GM21786 (cell line): Measurements from ENCODE around the gene AIFM1.
A peak's percentile ranks its signal among the peaks of the same experiment; 100 is the strongest.

ENCODE experiments used
- ATAC-seq: cut with Tn5 transposase; IDR thresholded peaks from one replicate; pipeline ENCODE4 v1.9.1; 2021; ENCODE audit not compliant: unreplicated experiment

The AIFM1 gene

DNA sequence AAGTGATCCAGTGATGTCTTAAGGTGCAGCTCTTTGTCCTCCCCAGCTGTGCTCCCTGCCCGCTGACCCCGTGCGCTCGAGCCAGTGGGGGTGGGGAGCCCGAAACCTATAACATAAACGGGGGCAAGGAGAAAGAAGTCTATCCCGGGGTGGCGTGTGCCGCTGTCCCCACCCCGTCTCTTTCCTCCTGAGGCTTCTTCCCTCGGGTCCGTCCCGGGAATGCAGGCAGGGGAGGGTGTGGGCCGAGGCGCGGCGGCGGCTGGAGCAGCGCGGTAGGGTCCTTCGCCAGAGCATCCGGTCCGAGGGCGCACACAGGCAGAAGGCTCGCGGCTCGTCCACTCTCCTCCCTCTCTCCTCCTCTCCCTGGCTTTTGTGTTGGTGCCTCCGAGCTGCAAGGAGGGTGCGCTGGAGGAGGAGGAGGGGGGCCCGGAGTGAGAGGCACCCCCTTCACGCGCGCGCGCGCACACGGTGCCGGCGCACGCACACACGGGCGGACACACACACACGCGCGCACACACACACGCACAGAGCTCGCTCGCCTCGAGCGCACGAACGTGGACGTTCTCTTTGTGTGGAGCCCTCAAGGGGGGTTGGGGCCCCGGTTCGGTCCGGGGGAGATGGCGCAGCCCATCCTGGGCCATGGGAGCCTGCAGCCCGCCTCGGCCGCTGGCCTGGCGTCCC is 5.9 kb upstream of the AIFM1 start, which contains the start of gene RAB33A:
TSS of gene RAB33A (plus strand) at position 517 of the 681 bp plus-strand sequence. CDS start at position 618, 101 bp downstream.
- ATAC-seq, result no peak

DNA sequence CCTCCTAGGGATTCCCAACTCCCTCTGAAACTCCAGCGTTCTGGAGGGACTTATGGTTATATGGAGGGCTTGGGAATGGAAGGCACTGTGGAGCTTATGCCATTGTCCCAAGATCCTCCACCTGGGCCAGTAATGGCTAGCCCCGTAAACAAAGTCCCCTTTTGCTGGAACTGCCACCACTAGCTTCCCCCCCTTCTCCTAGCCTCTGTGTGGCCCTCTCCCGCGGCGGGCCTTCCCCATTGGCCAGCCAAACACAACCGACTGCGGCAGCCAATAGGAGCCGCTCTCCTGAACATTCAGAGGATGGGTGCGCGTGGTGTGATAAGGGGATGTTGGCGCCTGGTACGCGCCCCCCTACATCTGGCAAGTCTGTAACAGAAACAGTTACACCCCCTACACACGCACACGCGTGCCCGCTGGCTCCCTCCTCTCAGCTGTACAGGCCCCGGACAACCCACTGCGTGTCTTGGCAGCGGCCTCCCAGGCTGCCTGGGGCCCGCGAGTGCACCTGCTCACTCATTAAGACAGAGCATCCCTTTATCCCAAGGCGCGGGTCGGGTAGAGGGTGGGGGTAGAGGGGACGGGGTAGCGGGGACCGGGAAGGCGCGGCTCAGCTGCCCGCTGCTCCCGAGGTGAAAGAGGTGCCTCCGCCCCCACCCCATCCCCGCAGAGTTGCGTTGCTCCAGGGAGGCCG is 5.3 kb upstream of the AIFM1 start:
- peak; percentile 64 for ATAC-seq

DNA sequence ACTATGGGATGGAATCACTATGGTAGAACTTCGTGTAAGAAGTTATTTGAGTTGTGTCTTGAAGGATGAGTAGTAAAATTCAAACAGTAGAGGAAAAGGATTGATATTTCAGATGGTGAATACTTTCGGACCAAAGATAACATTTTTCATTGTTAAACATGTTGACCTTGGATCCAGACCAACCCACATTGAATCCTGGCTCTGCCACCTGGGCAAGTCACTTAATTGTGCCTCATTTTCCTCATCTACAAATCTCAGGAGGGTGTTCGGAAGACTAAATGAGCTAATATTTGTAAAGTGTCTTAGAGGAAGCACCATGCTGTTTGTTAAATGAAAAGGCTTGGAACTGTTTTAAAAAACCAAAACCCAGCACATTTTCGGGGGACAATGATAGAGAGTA is 1.4 kb upstream of the AIFM1 start:
- no peak for ATAC-seq

DNA sequence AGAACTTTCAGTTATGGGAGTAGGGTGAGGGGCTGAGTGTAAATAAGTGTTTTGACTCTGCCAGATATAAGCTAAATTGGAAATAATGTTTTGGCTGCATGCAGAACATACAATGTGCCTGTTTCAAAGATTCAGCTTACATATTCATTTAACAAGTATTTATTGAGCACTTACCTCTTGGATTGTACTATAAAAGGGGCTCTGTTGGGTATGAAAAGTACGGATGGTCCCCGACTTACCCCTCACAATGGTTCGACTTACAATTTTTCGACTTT is 799 bp upstream of the AIFM1 start:
- ATAC-seq, result no peak

DNA sequence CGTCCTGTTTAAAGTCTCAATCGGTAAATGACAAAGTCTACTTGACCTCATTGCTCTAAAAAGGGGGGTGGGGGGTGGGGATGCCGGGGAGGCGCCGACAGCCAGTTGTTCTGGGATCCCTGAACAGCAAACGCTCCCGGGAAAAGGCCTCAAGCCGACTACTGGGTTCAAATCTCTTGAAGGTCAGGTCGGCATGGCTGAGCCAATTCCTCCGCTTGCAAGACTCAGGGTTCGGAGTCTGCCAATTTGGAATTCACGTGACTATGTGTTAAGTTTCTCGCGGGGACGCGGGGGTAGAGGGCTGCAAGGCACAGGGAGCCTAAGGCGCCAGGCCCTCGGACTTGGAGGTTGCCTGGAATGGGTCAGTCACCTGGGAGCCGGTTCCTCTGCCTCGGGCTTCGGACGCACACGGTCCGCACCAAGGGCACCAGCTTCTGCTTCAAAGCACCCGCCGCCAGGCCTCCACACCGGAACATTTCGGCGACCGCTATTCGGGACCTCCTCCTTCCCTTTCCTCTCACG is 399 bp downstream of the AIFM1 start:
- ATAC-seq, result no peak

DNA sequence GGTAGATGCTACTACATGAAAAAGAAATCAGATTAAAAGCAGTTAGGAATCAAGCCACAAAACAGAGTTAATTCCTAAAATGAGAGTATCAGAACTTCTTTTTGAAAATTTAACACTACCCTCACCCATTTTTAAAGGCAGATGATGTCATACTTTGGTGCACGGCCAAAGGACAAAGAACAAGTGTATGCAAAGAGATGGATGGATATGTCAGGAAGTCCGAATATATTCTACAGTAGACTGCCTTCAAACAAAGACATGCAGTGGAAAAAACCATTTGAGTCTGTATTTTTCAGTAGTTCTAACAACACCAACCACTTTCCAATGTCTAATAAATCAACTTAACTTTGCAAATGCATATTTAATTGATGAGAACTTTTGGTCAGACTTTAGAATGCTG is 2.2 kb downstream of the AIFM1 start:
- no peak for ATAC-seq

DNA sequence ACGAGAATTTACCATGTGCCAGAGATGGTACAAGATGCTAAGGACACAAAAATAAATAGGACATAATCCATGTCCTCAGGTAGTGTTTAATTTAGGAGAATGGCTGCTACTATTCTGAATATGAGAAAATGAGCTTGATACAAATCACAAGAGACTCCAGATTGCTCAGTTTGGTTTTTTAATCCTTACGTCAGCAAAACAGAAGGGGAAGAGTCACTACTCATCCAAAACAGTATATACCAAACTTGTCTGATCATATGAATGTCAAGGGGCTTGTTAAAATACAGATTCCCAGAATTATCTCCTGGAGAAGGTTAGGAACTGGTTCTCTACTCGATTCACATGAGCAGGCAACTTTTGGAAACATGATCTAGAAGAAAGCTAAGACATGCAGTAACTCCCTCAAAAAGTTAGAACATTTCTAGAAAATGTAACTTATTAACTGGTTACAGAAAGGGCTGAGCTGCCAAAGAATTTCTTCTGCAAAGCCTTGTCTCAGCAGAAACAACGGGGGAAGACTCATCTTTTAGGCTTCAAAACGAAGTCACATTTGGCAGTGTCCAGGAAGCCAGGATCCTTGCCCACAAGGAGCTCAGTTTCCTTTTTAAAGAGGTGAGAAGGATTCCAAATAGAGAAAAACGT is 3.4 kb downstream of the AIFM1 start:
- ATAC-seq, result no peak

DNA sequence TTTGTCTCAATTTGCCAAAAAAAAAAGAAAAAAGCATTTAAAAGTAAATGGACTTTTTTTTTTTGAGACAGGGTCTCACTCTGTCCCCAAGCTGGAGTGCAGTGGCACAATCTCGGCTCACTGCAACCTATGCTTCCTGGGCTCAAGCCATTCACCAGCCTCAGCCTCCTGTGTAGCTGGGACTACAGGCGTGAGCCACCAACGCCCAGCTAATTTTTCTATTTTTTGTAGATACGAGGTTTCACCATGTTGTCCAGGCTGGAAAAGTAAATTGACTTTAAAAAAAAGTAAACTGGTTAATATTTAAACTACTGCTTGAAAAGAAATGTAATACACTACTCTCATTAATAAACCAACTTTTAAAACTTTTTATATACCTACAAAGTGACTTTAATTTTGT is 5.9 kb downstream of the AIFM1 start:
- ATAC-seq, result no peak

DNA sequence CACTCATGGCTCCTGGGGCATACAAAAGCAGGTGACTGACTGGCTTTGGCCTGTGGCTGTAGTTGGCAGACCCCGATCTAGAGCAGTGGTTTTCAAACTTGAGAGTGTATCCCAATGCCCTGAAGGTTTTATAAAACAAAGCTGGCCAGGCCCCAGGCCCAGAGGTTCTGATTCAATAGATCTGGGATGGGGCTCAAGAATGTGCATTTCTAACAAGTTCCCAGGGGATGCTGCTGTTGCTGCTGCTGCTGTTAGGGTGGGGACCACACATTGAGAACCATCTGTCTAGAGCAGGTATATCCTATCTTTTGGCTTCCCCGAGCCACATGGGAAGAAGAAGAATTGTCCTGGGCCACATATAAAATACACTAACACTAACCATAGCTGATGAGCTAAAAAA is 7.3 kb downstream of the AIFM1 start:
- ATAC-seq, result no peak

DNA sequence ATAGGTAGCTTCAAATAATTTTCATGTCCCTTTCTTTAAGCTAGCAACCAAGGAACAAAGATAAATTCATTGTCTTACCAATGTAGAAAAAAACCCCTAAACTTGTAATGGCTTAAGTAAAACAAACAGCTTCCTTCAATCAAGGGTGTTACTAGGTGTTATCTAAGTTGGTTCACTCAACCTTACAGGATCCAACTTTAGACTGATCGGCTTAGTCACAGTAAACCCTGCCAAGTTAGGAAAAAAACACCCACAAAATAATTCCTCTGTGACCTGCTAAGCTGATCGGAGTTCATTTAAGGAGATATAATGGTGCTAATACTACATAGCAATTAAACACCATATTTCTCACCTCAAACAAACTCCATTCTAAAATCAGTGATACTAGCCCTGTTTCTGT is 10.1 kb downstream of the AIFM1 start:
- no peak for ATAC-seq

DNA sequence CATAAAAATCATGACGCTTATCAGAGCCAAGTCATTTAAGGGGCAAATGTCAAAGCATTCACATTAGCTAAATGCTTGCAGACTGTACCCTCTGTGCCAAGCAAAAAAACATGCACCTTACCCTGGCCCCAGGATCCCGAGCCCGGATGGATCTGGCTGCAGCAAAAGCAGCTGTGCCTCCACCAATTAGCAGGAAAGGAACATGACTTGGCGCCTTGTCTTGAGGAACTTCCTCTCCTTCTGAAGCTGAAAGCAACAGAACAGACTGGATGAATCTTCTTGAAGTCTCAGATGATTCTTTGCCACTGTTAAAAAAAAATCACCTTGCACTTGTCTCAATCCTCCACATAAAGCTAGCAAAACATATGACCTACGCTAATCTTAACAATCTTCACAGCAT is 18.0 kb downstream of the AIFM1 start:
- no peak for ATAC-seq

DNA sequence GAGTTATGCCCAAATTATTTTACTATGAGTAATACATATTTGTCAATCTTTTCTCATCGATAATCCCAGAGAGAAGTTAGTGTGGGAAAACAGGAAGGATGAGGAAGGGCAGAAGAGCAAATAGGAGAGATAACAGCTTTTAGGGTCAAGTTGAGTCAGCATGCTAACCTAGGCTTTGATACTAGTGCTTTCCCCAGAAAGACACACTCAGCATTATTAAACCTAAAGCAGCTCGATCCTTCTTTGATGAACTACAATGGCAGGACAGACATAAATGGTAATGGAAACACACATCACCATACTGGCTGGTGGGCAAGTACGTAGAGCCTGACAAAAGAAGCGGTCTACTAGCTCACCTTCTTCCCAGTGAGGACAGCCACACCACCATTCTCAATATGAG is 20.5 kb downstream of the AIFM1 start:
- ATAC-seq, result no peak

DNA sequence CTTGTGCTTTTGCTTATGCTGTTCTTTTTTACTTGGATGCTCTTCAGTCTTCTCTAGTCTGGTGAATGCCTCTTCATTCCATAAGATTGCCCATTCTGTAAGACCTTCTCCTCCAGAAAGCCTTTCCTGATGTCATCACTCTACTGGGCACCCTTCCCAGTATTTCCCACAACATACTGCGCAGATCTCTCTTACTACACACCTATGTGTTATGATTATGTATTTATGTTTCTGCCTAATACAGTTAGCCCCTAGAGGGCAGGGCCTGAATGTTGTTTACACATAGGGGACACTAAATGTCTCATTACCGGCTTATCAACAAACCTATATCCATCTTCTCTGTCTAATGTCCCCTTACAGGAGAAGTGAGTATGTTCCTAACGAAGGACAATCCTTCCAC is 21.1 kb downstream of the AIFM1 start:
- no peak for ATAC-seq

DNA sequence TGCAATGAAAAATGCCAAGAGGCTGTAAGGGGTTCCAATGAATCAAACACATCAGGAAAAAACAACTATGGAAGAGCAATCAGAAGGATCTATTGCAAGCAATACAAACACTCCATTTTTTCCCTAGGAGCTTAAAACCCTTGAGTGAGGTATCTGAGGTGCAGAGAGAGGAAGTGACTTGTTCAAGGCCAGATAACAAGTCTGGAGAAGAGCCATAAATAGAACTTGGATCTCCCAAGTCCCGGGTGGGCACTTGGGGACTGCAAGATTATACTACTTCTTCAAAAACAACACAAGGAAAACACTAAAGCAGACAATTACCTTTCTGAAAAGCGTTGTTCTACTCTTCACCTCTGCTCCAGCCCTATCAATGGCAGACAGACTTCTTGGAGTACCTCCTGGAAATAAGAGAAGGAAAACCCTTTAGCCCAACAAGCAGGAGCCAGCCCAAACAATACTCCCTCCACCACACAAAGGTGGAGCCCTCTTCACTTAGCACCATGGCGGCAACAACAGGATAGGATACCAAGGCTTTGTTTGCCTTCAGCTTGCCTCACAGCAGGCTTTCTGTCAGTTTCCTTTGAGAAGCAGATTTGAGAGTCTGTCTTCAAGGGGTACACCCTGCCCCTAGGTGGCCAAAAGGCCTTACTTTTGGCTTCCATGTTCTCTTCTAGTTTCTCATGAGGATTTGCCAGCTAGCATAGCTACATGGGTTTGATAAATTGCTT is 26.0 kb downstream of the AIFM1 start:
- ATAC-seq, result no peak

DNA sequence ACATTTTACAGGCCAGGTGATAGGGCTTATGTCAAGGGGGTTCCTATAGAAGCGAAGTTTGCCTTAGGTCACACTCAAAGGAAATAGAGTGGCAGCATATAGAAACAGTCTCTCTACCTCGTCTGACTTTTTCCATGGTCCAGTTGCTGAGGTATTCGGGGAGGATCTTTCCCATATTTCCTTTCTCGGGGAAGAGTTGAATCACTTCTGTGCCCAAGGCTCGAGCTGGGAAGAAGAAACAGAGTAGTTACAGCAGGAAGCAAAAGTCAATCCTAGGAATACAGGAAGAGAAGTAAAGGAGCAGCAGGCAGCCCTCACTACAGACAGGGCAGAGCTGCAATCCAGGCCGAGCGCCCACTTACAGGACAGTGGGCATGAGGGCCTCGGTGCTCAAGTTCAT is 28.7 kb downstream of the AIFM1 start:
- no peak for ATAC-seq

DNA sequence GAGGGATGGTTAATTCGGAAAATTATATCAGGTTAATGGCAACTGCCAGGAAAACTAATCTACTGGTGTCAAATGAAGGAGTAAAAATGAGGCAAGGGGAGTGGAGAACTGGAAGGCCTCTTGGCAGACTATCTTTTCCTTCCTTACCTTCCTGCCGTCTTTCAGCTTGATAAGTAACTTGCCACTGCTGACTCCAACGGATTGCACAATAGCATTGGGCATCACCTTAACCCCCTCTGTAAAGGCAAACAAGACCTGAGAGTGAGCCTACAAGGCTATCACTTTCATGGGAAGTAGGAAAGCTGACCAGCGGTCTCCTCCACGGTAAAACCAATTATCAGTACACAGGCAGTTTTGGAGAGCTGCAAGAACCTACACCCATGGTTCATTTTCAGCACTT is 29.1 kb downstream of the AIFM1 start:
- ATAC-seq, result no peak

DNA sequence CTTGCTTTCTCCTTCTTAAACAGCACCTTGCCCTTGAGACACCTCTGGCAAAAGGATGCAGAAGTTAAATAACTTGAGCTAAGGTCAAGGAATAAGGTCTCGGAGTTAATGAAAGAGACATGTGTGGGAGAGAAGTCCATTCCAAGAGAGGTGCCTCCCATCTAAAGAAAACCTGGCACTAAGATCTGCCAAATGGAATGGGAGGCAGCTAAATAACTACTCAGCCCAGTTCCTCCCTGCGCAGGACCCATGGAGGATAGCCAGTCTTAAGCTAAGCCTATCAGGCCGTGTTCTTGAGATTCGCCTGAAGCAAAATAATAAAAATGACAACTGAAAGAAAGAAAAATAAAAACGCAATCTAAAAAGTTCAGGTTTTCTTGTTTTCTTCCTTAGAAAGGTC is 34.7 kb downstream of the AIFM1 start:
- no peak for ATAC-seq

DNA sequence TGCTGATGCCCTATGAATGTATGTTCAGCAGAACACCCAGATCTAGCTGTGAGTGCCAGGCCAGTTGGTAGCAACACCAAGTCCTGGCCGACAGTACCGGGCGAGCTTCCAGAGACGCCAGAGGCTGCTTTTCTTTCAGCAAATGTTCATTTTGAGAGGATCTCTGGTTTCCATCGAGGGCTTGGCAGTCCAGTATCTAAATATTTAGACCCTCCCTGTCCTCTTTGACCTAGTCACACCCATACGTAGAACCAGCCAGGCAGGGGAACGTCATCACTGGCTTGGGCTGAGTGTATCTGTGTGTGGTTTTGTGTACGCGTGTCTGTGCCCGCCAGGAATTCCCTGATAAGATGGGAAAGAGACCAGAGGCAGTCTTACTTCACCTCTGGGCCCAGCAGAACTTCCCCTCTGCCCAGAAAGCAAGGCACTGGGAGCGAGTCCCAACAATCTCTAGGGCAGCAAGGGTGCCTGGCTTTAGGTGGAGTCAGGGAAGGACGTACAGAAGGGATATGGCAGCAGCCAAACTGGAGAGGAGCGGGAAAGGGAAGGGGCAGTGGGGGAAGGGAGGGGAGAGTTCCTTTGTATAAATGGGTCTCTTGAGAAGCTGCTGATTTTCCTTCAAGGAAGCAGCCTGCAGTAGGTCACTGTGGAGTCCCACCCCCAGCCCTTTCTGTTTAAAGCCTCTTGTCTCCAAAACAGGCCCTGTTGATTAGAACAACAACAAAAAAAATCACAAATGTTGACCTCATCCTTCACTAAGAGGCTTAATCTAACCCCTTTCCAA is 40.4 kb downstream of the AIFM1 start:
- ATAC-seq, result no peak

DNA sequence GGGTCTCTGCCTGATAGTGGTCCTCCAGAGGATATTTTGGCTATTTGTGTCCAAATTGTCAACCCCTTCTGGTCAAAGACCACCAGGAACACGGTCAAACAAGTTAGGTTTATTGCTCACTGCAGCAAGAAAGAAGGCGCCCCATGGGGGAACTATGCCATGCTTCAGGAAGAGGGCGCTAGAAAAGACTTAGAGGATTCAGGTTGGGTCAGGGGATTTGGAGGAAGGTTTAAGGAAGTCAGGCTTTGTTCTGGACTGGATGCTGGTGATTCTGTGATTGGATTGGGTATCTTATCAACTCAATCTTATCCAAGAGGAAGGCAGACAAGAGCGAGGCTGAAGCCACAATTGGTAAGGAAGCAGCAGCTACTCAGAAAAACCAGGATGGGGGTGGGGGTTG is 41.1 kb downstream of the AIFM1 start:
- ATAC-seq, result no peak

DNA sequence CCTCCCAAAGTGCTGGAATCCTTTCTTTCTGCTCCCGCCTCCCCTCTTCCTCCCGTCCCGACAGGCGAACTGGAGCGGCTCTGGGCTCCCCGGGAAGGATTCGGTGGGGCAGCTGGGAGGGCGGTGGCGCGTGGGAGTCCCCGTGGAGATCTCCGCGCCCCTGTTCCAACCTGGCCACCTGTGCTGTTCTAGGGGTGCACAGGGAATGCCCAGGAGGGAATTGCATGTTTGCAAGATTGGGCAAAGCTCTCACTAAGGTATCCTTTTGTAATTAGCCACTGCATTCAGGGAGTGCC is 44.2 kb downstream of the AIFM1 start:
- no peak for ATAC-seq
